Loucy (cell line): ENCODE results near the gene HDLBP.

Experiments
- EZH2phosphoT487 ChIP-seq: fragments of 200-600 bp; IDR thresholded peaks from 2 replicates; pipeline ENCODE4 v1.6.1; 2018; ENCODE audit warnings: antibody characterized with exemption, mild to moderate bottlenecking, moderate library complexity, borderline replicate concordance
- TF ChIP-seq, protein P1 (sequence below): fragments of 200-600 bp; sonication (generic); conservative IDR thresholded peaks from 2 replicates; pipeline ENCODE4 v1.5.1; 2014; ENCODE audit warnings: mild to moderate bottlenecking, antibody characterized with exemption, low read length

DNA sequence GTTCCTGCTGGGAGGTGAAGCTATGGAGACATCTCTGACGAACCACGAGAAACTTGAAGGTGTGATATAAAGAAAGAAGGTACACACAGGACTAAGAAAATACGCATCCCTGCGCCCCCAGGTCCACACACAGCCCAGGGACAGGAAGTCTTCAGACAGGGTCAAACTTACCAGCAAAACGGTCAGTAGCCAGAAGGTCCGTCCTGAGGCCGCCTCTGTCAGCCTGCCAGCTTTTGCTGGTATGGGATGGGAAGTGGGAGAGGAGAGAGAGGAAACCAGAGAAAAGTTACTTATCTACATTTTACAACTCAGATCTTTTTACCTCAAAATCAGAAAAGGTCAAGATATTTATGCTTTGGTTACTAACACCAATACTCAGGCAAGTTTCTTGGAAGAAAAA is 47.2 kb downstream of the HDLBP start:
- TF ChIP-seq, protein P1, sequence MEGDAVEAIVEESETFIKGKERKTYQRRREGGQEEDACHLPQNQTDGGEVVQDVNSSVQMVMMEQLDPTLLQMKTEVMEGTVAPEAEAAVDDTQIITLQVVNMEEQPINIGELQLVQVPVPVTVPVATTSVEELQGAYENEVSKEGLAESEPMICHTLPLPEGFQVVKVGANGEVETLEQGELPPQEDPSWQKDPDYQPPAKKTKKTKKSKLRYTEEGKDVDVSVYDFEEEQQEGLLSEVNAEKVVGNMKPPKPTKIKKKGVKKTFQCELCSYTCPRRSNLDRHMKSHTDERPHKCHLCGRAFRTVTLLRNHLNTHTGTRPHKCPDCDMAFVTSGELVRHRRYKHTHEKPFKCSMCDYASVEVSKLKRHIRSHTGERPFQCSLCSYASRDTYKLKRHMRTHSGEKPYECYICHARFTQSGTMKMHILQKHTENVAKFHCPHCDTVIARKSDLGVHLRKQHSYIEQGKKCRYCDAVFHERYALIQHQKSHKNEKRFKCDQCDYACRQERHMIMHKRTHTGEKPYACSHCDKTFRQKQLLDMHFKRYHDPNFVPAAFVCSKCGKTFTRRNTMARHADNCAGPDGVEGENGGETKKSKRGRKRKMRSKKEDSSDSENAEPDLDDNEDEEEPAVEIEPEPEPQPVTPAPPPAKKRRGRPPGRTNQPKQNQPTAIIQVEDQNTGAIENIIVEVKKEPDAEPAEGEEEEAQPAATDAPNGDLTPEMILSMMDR, result no peak
- no peak for TF ChIP-seq EZH2phosphoT487
